ENCODE measurements around the gene AGAP1. TPM values are rescaled to one million over a fixed set of nuclear protein-coding genes. Genes with fewer than 3 reads are reported as not detected.

AGAP1 gene
- total and polyA plus RNA-seq, 4 donors, result 2.0 to 8.5 (median 5.4) TPM

DNA sequence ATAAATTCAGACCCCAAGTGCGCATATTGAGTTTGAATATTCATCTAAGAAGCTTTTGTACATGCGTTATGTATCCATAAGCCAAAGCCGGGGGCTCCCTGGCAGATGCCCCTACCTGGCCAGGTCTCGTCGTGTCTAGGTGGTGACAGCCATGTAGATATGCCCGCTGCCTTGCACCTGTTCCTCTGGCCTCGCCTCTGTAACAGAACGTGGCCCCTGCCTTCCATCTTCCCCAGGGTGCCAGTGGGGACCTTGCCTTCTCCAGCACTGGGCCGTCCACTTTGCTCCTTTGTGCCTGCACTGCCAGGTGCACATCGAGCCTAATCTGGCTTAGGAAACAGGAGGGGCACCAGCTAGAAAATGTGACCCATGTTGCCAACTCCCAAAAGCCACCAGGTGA lies 198.2 kb downstream of the AGAP1 start:
- TF ChIP-seq YY1 (IDR thresholded peaks at IDR 0.05) (no peak), HNF4G (IDR thresholded peaks at IDR 0.05) (no peak), RXRA (IDR thresholded peaks at IDR 0.05) (no peak), SP1 (IDR thresholded peaks at IDR 0.05) (no peak), NR2F2 (IDR thresholded peaks at IDR 0.05) (no peak), FOXA1 (IDR thresholded peaks at IDR 0.05) (no peak), GABPA (IDR thresholded peaks at IDR 0.05 in 1 of 2, conservative IDR thresholded peaks at IDR 0.05 in 1 of 2) (no peak), TAF1 (conservative IDR thresholded peaks at IDR 0.05) (no peak), RAD21 (IDR thresholded peaks at IDR 0.05) (no peak), EGR1 (IDR thresholded peaks at IDR 0.05; ENCODE audit: low read depth in 2 of 2) (no peak), JUND (IDR thresholded peaks at IDR 0.05) (no peak)
- TF ChIP-seq, protein P1, sequence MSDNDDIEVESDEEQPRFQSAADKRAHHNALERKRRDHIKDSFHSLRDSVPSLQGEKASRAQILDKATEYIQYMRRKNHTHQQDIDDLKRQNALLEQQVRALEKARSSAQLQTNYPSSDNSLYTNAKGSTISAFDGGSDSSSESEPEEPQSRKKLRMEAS (IDR thresholded peaks at IDR 0.05), result no peak
- TF ChIP-seq, protein P2, sequence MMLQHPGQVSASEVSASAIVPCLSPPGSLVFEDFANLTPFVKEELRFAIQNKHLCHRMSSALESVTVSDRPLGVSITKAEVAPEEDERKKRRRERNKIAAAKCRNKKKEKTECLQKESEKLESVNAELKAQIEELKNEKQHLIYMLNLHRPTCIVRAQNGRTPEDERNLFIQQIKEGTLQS (IDR thresholded peaks at IDR 0.05), result no peak
- TF ChIP-seq, protein P3, sequence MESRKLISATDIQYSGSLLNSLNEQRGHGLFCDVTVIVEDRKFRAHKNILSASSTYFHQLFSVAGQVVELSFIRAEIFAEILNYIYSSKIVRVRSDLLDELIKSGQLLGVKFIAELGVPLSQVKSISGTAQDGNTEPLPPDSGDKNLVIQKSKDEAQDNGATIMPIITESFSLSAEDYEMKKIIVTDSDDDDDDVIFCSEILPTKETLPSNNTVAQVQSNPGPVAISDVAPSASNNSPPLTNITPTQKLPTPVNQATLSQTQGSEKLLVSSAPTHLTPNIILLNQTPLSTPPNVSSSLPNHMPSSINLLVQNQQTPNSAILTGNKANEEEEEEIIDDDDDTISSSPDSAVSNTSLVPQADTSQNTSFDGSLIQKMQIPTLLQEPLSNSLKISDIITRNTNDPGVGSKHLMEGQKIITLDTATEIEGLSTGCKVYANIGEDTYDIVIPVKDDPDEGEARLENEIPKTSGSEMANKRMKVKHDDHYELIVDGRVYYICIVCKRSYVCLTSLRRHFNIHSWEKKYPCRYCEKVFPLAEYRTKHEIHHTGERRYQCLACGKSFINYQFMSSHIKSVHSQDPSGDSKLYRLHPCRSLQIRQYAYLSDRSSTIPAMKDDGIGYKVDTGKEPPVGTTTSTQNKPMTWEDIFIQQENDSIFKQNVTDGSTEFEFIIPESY (IDR thresholded peaks at IDR 0.05), result no peak
- TF ChIP-seq, protein P4, sequence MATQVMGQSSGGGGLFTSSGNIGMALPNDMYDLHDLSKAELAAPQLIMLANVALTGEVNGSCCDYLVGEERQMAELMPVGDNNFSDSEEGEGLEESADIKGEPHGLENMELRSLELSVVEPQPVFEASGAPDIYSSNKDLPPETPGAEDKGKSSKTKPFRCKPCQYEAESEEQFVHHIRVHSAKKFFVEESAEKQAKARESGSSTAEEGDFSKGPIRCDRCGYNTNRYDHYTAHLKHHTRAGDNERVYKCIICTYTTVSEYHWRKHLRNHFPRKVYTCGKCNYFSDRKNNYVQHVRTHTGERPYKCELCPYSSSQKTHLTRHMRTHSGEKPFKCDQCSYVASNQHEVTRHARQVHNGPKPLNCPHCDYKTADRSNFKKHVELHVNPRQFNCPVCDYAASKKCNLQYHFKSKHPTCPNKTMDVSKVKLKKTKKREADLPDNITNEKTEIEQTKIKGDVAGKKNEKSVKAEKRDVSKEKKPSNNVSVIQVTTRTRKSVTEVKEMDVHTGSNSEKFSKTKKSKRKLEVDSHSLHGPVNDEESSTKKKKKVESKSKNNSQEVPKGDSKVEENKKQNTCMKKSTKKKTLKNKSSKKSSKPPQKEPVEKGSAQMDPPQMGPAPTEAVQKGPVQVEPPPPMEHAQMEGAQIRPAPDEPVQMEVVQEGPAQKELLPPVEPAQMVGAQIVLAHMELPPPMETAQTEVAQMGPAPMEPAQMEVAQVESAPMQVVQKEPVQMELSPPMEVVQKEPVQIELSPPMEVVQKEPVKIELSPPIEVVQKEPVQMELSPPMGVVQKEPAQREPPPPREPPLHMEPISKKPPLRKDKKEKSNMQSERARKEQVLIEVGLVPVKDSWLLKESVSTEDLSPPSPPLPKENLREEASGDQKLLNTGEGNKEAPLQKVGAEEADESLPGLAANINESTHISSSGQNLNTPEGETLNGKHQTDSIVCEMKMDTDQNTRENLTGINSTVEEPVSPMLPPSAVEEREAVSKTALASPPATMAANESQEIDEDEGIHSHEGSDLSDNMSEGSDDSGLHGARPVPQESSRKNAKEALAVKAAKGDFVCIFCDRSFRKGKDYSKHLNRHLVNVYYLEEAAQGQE (IDR thresholded peaks at IDR 0.05), result no peak
- DNase-seq (ENCODE audit: low spot score), result no peak
- Histone ChIP-seq H3K9me3 (ENCODE audit: control insufficient read depth in 4 of 4, low read length in 3 of 4) (no peaks in the 10 kb centered on the region), H3K27me3 (ENCODE audit: control insufficient read depth in 4 of 4, insufficient read depth in 4 of 4, low read length in 3 of 4) (no peaks in the 10 kb centered on the region), H3K27ac (ENCODE audit: low read depth in 1 of 2, low read length in 2 of 2) (no peak overlapping the region), H3K36me3 (ENCODE audit: control insufficient read depth in 4 of 4, insufficient read depth in 3 of 4, low read depth in 1 of 4, low read length in 3 of 4) (no peaks in the 10 kb centered on the region), H3K4me1 (ENCODE audit: control insufficient read depth in 4 of 4, insufficient read depth in 4 of 4, low read length in 3 of 4) (no peaks in the 10 kb centered on the region), H3K4me3 (ENCODE audit: low read depth in 1 of 3, low read length in 3 of 3) (no peak overlapping the region), H3K9ac (ENCODE audit: low read depth in 1 of 2, low read length in 2 of 2) (no peak overlapping the region)
- 91% methylated on average over 10 of the region's 10 CpGs for WGBS

DNA sequence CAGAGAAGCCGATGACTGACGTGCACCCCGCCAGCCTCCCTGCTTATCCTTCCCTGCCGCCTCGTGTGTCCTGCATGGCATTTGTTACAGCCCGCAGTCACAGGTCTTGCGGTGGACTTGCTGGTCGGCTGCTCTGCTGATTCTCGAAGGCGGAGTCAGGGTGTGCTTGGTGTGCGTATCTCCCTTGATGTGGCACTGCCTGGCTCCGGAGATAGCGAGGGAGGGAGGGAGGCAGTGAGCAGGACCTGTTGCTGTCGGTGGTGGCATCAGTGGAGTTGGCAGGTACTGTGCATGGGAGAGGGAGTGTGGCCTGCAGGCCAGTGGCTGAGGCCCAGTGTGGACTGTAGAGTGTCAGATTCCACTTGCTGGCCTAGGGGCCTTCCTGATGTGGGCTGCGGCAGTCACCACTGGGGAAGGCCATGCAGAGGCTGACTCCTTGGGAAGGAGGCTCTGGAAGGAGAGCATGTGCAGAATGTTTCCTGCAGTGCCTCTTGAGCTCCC lies 198.9 kb downstream of the AGAP1 start:
- H3K9ac ChIP-seq (ENCODE audit: low read depth in 1 of 2, low read length in 2 of 2), result no peak overlapping the region

More for the DNA sequence above, 198.9 kb downstream of the AGAP1 start:
- TF ChIP-seq FOXA1 (IDR thresholded peaks at IDR 0.05) (no peak), RAD21 (IDR thresholded peaks at IDR 0.05) (no peak), RXRA (IDR thresholded peaks at IDR 0.05) (no peak), YY1 (IDR thresholded peaks at IDR 0.05) (no peak), HNF4A (conservative IDR thresholded peaks at IDR 0.05) (no peak), JUND (IDR thresholded peaks at IDR 0.05) (no peak), GABPA (IDR thresholded peaks at IDR 0.05 in 1 of 2, conservative IDR thresholded peaks at IDR 0.05 in 1 of 2) (no peak), HNF4G (IDR thresholded peaks at IDR 0.05) (no peak)
- TF ChIP-seq, protein P5, sequence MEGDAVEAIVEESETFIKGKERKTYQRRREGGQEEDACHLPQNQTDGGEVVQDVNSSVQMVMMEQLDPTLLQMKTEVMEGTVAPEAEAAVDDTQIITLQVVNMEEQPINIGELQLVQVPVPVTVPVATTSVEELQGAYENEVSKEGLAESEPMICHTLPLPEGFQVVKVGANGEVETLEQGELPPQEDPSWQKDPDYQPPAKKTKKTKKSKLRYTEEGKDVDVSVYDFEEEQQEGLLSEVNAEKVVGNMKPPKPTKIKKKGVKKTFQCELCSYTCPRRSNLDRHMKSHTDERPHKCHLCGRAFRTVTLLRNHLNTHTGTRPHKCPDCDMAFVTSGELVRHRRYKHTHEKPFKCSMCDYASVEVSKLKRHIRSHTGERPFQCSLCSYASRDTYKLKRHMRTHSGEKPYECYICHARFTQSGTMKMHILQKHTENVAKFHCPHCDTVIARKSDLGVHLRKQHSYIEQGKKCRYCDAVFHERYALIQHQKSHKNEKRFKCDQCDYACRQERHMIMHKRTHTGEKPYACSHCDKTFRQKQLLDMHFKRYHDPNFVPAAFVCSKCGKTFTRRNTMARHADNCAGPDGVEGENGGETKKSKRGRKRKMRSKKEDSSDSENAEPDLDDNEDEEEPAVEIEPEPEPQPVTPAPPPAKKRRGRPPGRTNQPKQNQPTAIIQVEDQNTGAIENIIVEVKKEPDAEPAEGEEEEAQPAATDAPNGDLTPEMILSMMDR (IDR thresholded peaks at IDR 0.05; ENCODE audit: low read depth, low read length, missing input control), result no peak
- TF ChIP-seq, protein P2 (IDR thresholded peaks at IDR 0.05), result no peak
- TF ChIP-seq, protein P4 (IDR thresholded peaks at IDR 0.05), result no peak
- TF ChIP-seq, protein P3 (IDR thresholded peaks at IDR 0.05), result no peak
- Histone ChIP-seq H3K4me1 (ENCODE audit: control insufficient read depth in 4 of 4, insufficient read depth in 4 of 4, low read length in 3 of 4) (no peaks in the 10 kb centered on the region), H3K4me3 (ENCODE audit: low read depth in 1 of 3, low read length in 3 of 3) (no peak overlapping the region), H3K27me3 (ENCODE audit: control insufficient read depth in 4 of 4, insufficient read depth in 4 of 4, low read length in 3 of 4) (no peaks in the 10 kb centered on the region), H3K9me3 (ENCODE audit: control insufficient read depth in 4 of 4, low read length in 3 of 4) (no peaks in the 10 kb centered on the region), H3K36me3 (ENCODE audit: control insufficient read depth in 4 of 4, insufficient read depth in 3 of 4, low read depth in 1 of 4, low read length in 3 of 4) (no peaks in the 10 kb centered on the region), H3K27ac (ENCODE audit: low read depth in 1 of 2, low read length in 2 of 2) (no peak overlapping the region)
- 97% methylated on average over 15 of the region's 15 CpGs for WGBS
- DNase-seq (ENCODE audit: low spot score), result peak; percentile 68

All from liver (tissue), 9 donors.